Endodermal cell (in vitro differentiated cells): Measurements from ENCODE around the gene CPED1. TPM values are rescaled to one million over a fixed set of nuclear protein-coding genes. Genes with fewer than 3 reads are reported as not detected.

ENCODE experiments used
- DNase-seq: peaks from one replicate; pipeline ENCODE4 v3.0.0-alpha.2; 2017
- H3K27ac ChIP-seq: 2 replicates; pipeline ENCODE4 v1.5.1; 2013; ENCODE audit warnings: mild to moderate bottlenecking, low read depth, low read length, moderate library complexity
- H3K27me3 ChIP-seq: 2 replicates; pipeline ENCODE4 v1.6.1; 2013; ENCODE audit warnings: mild to moderate bottlenecking, low read length, moderate library complexity; ENCODE audit not compliant: insufficient read depth, control insufficient read depth, poor library complexity, severe bottlenecking
- H3K36me3 ChIP-seq: 2 replicates; pipeline ENCODE4 v1.7.0; 2013; ENCODE audit warnings: mild to moderate bottlenecking, low read length, moderate library complexity; ENCODE audit not compliant: control insufficient read depth, insufficient read depth
- H3K4me1 ChIP-seq: one replicate; pipeline ENCODE4 v1.7.0; 2013; ENCODE audit warnings: low read length; ENCODE audit not compliant: control insufficient read depth, insufficient read depth
- H3K4me3 ChIP-seq: 2 replicates; pipeline ENCODE4 v1.5.1; 2013; ENCODE audit warnings: mild to moderate bottlenecking, low read length, moderate library complexity
- H3K9ac ChIP-seq: 2 replicates; pipeline ENCODE4 v1.6.1; 2013; ENCODE audit warnings: mild to moderate bottlenecking, low read length, moderate library complexity; ENCODE audit not compliant: poor library complexity, severe bottlenecking; ENCODE audit errors: extremely low read depth
- H3K9me3 ChIP-seq: 2 replicates; pipeline ENCODE4 v1.6.1; 2013; ENCODE audit warnings: mild to moderate bottlenecking, low read length, moderate library complexity; ENCODE audit not compliant: control insufficient read depth
- H3K27ac Mint-ChIP-seq: 2 replicates; pipeline ENCODE4 v1.8.0; 2020; ENCODE audit warnings: mixed read lengths
- H3K27me3 Mint-ChIP-seq: 2 replicates; pipeline ENCODE4 v1.8.0; 2021; ENCODE audit warnings: mild to moderate bottlenecking, mixed read lengths; ENCODE audit not compliant: insufficient read depth
- H3K36me3 Mint-ChIP-seq: 2 replicates; pipeline ENCODE4 v1.8.0; 2020; ENCODE audit warnings: low read depth, mixed read lengths
- H3K4me1 Mint-ChIP-seq: 2 replicates; pipeline ENCODE4 v1.8.0; 2020; ENCODE audit warnings: mixed read lengths
- H3K4me3 Mint-ChIP-seq: 2 replicates; pipeline ENCODE4 v1.8.0; 2020; ENCODE audit warnings: mild to moderate bottlenecking, moderate library complexity, mixed read lengths
- H3K9me3 Mint-ChIP-seq: 2 replicates; pipeline ENCODE4 v1.8.0; 2020; ENCODE audit warnings: mild to moderate bottlenecking, mixed read lengths
- CTCF ChIP-seq: fragments of 200-600 bp; sonication (generic); conservative IDR thresholded peaks from 2 replicates; pipeline ENCODE4 v1.5.0; 2021; ENCODE audit warnings: antibody characterized with exemption, mild to moderate bottlenecking
- WGBS, 2 experiments: methylation state at CpG; one replicate each; pipeline versions ENCODE4 v1.1.5 to v1.1.7; 2013; ENCODE audit warnings: missing lambda C conversion rate in 2 of 2, mixed read lengths in 1 of 2; ENCODE audit not compliant: insufficient coverage in 1 of 2, insufficient read length in 1 of 2; 5-methylcytosine and 5-hydroxymethylcytosine counted together
- total RNA-seq, 2 donors: library from RNA; stranded (reverse); fragmentation: NEBNext Ultra II Directional in 1 of 2; extraction: Animal tissue kit (Norgen Biotek cat#: 25700) in 1 of 2; gene quantifications; 2 replicates in 1 of 2; 3 replicates in 1 of 2; pipeline ENCODE4 v1.2.1, GENCODE V29; 2021

CPED1 gene
- total RNA-seq, 2 donors from 2014 or later, result 1.1 TPM; not detected in 1

DNA sequence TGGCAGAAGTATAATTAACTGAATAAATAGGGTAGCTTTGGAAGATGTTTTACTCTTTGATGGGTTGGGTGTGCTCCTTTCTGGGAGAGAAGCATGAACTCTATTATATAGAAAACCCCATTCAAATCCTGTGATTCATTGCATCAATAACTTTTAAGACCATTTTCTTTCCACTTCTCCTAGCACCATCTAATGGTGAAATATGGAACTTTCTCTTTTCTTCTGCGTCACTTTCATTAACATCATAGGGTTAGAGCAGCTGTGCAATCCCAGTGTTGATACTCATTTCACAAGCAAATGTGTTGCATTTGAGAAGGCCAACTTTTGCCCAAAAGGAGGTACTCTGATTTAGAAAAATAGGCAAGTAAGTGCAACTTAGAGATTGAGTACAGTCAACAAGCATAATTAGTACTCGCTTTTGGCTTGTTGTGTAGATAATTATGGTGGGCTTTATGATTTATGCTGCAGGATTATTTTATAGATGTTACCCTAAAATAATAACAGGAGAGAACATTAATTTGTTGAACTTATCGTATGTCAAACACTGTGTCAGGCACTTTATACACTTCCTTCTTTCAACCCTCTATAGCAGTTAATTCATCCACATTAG, 92.9 kb downstream of the CPED1 start:
- 66% methylated on average over 3 of the region's 3 CpGs; no CpG with 5 or more reads in 1 of the 2 experiments for WGBS, 2 experiments
- Mint-ChIP-seq H3K9me3 (no peaks in the 10 kb centered on the region), H3K4me1 (peaks cover 3% of the 10 kb centered on the region), H3K4me3 (no peak overlapping the region), H3K36me3 (no peaks in the 10 kb centered on the region), H3K27me3 (no peaks in the 10 kb centered on the region), H3K27ac (no peak overlapping the region)
- no peak for DNase-seq
- TF ChIP-seq CTCF, result peak; percentile 78
- peaks cover 56% of the 10 kb centered on the region for H3K27me3 ChIP-seq
- no peaks in the 10 kb centered on the region for H3K36me3 ChIP-seq
- H3K9ac ChIP-seq, result no peak overlapping the region
- H3K9me3 ChIP-seq, result no peaks in the 10 kb centered on the region
- H3K27ac ChIP-seq, result no peak overlapping the region
- H3K4me3 ChIP-seq, result no peak overlapping the region
- H3K4me1 ChIP-seq, result no peaks in the 10 kb centered on the region

DNA sequence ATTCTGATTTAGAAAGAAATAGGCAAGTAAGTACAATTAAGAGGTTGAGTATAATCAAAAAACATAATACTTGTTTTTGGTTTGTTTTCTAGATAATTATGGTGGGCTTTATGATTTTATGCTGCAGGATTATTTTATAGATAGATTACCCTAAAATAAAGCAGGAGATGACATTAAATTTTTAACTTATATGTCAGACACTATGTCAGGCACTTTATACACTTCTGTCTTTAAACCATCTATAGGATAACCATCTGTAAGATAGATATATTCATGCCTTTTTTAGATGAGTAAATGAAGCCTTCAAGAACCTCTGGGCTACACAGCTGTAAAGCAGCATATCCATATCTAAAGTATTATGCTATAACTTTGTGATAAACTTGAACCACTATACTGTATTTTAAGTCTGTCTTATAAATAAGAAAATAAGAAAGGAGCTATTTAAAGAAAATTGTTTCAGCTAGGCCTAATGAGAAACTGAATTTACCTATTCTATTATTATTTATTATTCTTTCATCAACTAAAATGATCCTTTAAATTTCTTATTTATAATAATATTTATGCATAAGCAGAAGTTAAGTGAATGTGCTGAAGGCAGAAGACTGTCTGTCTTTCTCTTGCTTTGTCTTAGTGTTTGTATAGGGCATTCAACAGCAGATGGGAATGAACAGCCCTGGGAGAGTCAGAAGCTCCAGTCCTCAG, 94.0 kb downstream of the CPED1 start:
- H3K4me3 ChIP-seq, result no peak overlapping the region
- H3K9me3 Mint-ChIP-seq, result no peaks in the 10 kb centered on the region
- H3K27me3 ChIP-seq, result peaks cover 63% of the 10 kb centered on the region
- H3K36me3 Mint-ChIP-seq, result no peaks in the 10 kb centered on the region
- H3K4me1 ChIP-seq, result no peaks in the 10 kb centered on the region
- H3K9me3 ChIP-seq, result no peaks in the 10 kb centered on the region
- no peak overlapping the region for H3K9ac ChIP-seq
- H3K27ac Mint-ChIP-seq, result no peak overlapping the region
- H3K4me3 Mint-ChIP-seq, result no peak overlapping the region
- H3K36me3 ChIP-seq, result no peaks in the 10 kb centered on the region
- H3K27me3 Mint-ChIP-seq, result no peaks in the 10 kb centered on the region
- no peak overlapping the region for H3K27ac ChIP-seq
- DNase-seq, result no peak
- no peaks in the 10 kb centered on the region for H3K4me1 Mint-ChIP-seq
- no peak for TF ChIP-seq CTCF

GRCh38 chr7:121083138-121083789, 94.8 kb downstream of the CPED1 start:
- H3K9me3 ChIP-seq, result no peaks in the 10 kb centered on the region
- H3K4me3 ChIP-seq, result no peak overlapping the region
- H3K4me1 Mint-ChIP-seq, result no peaks in the 10 kb centered on the region
- H3K9me3 Mint-ChIP-seq, result no peaks in the 10 kb centered on the region
- no peak for TF ChIP-seq CTCF
- H3K27me3 Mint-ChIP-seq, result no peaks in the 10 kb centered on the region
- no peaks in the 10 kb centered on the region for H3K4me1 ChIP-seq
- no peak for DNase-seq
- no peaks in the 10 kb centered on the region for H3K36me3 Mint-ChIP-seq
- H3K9ac ChIP-seq, result no peak overlapping the region
- no peak overlapping the region for H3K4me3 Mint-ChIP-seq
- H3K27ac ChIP-seq, result no peak overlapping the region
- 89 to 100% methylated on average over 3 to 4 of the region's 4 CpGs for WGBS, 2 experiments
- H3K36me3 ChIP-seq, result no peaks in the 10 kb centered on the region
- H3K27me3 ChIP-seq, result peaks cover 63% of the 10 kb centered on the region
- no peak overlapping the region for H3K27ac Mint-ChIP-seq
